DND-41 (cell line): ENCODE measurements around the gene SENP1.

ENCODE experiments used
- EZH2 ChIP-seq: IDR thresholded peaks from 3 replicates; pipeline ENCODE4 v1.6.1; 2012; ENCODE audit warnings: borderline replicate concordance, low read depth, mild to moderate bottlenecking, moderate library complexity, low read length, inconsistent platforms; ENCODE audit not compliant: severe bottlenecking
- TF ChIP-seq, protein P1 (sequence below): IDR thresholded peaks from 2 replicates; pipeline ENCODE4 v1.5.1; 2012; ENCODE audit warnings: borderline replicate concordance, low read length, moderate library complexity, mild to moderate bottlenecking; ENCODE audit not compliant: poor library complexity, severe bottlenecking; ENCODE audit errors: extremely low read depth

DNA sequence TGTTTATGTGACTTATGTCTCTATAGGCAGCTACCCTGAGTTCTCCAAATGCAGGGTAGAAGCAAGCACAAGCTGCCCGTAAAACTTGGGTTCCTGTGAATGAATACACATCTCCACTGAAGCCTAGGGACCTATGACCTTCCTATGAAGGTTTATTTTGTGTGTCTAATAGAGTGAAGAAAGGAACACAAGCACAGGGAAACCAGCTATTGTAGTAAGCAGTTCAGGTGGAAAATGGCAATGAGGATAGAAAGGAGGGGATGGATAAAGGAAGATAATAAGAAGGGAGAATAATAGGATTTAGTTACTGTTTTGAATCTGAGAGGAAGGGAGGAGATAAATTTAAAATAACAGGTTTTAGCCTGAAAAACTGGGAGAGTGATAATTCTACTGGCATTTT is 15.6 kb upstream of the SENP1 start:
- TF ChIP-seq, protein P1, sequence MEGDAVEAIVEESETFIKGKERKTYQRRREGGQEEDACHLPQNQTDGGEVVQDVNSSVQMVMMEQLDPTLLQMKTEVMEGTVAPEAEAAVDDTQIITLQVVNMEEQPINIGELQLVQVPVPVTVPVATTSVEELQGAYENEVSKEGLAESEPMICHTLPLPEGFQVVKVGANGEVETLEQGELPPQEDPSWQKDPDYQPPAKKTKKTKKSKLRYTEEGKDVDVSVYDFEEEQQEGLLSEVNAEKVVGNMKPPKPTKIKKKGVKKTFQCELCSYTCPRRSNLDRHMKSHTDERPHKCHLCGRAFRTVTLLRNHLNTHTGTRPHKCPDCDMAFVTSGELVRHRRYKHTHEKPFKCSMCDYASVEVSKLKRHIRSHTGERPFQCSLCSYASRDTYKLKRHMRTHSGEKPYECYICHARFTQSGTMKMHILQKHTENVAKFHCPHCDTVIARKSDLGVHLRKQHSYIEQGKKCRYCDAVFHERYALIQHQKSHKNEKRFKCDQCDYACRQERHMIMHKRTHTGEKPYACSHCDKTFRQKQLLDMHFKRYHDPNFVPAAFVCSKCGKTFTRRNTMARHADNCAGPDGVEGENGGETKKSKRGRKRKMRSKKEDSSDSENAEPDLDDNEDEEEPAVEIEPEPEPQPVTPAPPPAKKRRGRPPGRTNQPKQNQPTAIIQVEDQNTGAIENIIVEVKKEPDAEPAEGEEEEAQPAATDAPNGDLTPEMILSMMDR: no peak
- no peak for TF ChIP-seq EZH2
